A673 (cell line): ENCODE measurements around the gene SLC35A3. TPM values are rescaled to one million over a fixed set of nuclear protein-coding genes. Genes with fewer than 3 reads are reported as not detected.
"Not testable (repeated sequence)": the region's sequence is repeated elsewhere in the genome, so short reads cannot be mapped to it uniquely, and the experiment has no call there.

Experiments used
- BruUV-seq: library from RNA; stranded (reverse); fragments of 400-500 nt; replicated peaks from 2 replicates; lab custom pipeline; 2021; lab: Mats Ljungman, UMichigan
- CTCF ChIA-PET: fragments of 300-600 bp; sonication (Branson Sonifier 250); formaldehyde crosslinking; loops from one replicate; lab custom pipeline; 2022; ENCODE audit warnings: antibody characterized with exemption; lab: Charles Lee
- POLR2A ChIA-PET: fragments of 300-600 bp; sonication (Branson Sonifier 250); formaldehyde crosslinking; loops from one replicate; lab custom pipeline; 2022; ENCODE audit warnings: antibody characterized with exemption; ENCODE audit not compliant: low non-redundant PET; lab: Charles Lee
- DNase-seq: peaks from one replicate; pipeline ENCODE4 v3.0.0-alpha.2; 2015; ENCODE audit warnings: low spot score
- H3K27ac ChIP-seq: fragments of 200-600 bp; sonication (generic); 2 replicates; pipeline ENCODE4 v1.5.1; 2016; ENCODE audit warnings: mixed run types, low read depth, mild to moderate bottlenecking, mixed read lengths, antibody characterized with exemption, low read length; ENCODE audit not compliant: poor library complexity, severe bottlenecking
- H3K27me3 ChIP-seq: fragments of 200-600 bp; sonication (generic); replicated peaks from 2 replicates; pipeline ENCODE4 v1.6.1; 2017; ENCODE audit warnings: mixed run types, low read depth, mild to moderate bottlenecking, mixed read lengths, antibody characterized with exemption, low read length; ENCODE audit not compliant: insufficient read depth, poor library complexity
- H3K36me3 ChIP-seq: fragments of 200-600 bp; sonication (generic); 2 replicates; pipeline ENCODE4 v1.6.1; 2016; ENCODE audit warnings: mixed run types, mild to moderate bottlenecking, mixed read lengths, antibody characterized with exemption, low read length; ENCODE audit not compliant: insufficient read depth, poor library complexity, severe bottlenecking
- H3K4me1 ChIP-seq: fragments of 200-600 bp; sonication (generic); 2 replicates; pipeline ENCODE4 v1.6.1; 2017; ENCODE audit warnings: mixed run types, mild to moderate bottlenecking, mixed read lengths, antibody characterized with exemption, low read length; ENCODE audit not compliant: insufficient read depth, poor library complexity, severe bottlenecking
- H3K4me3 ChIP-seq: fragments of 200-600 bp; sonication (generic); 2 replicates; pipeline ENCODE4 v1.5.1; 2016; ENCODE audit warnings: low read depth, mixed run types, mild to moderate bottlenecking, mixed read lengths, low read length; ENCODE audit not compliant: poor library complexity, severe bottlenecking
- H3K9me3 ChIP-seq: fragments of 200-600 bp; sonication (generic); 2 replicates; pipeline ENCODE4 v1.6.1; 2016; ENCODE audit warnings: mixed run types, low read depth, mild to moderate bottlenecking, mixed read lengths, antibody characterized with exemption, low read length; ENCODE audit not compliant: poor library complexity, severe bottlenecking
- EZH2 ChIP-seq: fragments of 200-600 bp; sonication (generic); IDR thresholded peaks from 2 replicates; pipeline ENCODE4 v1.6.1; 2017; ENCODE audit warnings: borderline replicate concordance, low read depth, mild to moderate bottlenecking, mixed read lengths, antibody characterized with exemption, low read length; ENCODE audit not compliant: poor library complexity, severe bottlenecking
- intact Hi-C: fragments of 100-400 bp; cut with micrococcal nuclease; formaldehyde crosslinking; loops from one replicate; pipeline ENCODE4 v1.10.0; 2022; ENCODE audit not compliant: unreplicated experiment
- total RNA-seq: library from RNA; stranded (reverse); gene quantifications from 2 replicates; pipeline ENCODE4 v1.2.3, GENCODE V29; 2021
- TF ChIP-seq, protein P1 (sequence below): fragments of 300-800, 200-600 bp; sonication (generic); conservative IDR thresholded peaks from 2 replicates; pipeline ENCODE4 v1.5.1; 2017; ENCODE audit warnings: low read depth, mild to moderate bottlenecking, antibody characterized with exemption, low read length, moderate library complexity, mixed read lengths

SLC35A3 gene
- total RNA-seq, 1 experiment from 2014 or later, result 25.0 TPM

DNA sequence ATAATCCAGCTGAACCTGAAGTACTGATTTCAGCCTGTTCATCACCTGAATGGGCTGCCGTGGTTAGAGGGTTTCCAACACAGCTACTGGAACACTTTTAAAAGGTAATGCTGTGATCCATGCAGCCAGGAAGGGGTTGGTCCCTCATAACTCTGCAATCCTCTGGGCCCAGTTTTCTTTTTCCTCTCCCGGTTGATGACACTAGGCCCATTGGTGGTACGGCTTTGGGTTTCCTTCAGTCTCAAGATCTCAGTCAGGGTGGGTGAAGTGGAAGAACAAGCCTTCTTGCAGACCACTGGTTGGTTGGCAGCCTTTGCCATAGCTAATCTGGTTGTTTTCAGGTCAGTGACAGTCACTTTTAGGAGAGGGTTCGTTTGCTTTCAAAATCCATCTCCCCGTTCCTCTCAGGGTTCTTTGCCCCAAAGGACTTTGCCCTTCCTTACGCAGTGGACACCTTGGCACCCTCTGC is 502 bp upstream of the SLC35A3 start:
- intact Hi-C loops, result loop anchor here (5.0 kb wide), 1 partner anchor 488 kb away; no protein-coding TSS in a partner anchor
- CTCF ChIA-PET, result no interaction called here
- no TSS peak for BruUV-seq

DNA sequence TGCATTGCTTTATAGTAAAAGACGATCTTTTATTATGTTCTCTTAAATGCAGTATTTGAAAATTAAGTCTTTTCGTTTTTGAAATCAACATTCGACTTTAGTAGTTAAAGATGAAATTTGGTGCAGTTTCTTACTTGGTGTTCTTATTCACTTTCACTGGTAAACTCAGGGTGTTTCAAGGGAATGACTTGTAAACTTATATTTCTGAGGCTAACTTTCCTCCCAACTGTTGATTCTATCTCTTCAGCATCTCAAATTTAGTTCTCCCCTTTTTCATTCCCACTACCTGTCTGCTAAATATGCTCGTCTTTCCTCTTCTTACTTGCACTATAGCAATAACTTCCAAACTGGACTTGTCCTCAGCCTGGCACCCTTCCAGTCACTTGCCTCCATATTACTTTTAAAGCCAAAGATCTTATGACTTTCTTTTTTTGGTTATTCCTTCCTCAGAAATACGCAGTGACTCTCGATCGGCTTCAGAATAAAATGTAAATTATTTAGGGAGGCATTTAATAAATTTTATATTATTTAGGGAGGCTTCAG is 988 bp downstream of the SLC35A3 start:
- POLR2A ChIA-PET, result no interaction called here
- CTCF ChIA-PET, result no interaction called here

More for the DNA sequence above, 502 bp upstream of the SLC35A3 start:
- H3K9me3 ChIP-seq, result no peaks in the 10 kb centered on the region
- POLR2A ChIA-PET, result no interaction called here
- no peaks in the 10 kb centered on the region for H3K36me3 ChIP-seq
- no peak for DNase-seq
- H3K4me3 ChIP-seq, result peak overlapping the region; percentile 94
- TF ChIP-seq, protein P1, sequence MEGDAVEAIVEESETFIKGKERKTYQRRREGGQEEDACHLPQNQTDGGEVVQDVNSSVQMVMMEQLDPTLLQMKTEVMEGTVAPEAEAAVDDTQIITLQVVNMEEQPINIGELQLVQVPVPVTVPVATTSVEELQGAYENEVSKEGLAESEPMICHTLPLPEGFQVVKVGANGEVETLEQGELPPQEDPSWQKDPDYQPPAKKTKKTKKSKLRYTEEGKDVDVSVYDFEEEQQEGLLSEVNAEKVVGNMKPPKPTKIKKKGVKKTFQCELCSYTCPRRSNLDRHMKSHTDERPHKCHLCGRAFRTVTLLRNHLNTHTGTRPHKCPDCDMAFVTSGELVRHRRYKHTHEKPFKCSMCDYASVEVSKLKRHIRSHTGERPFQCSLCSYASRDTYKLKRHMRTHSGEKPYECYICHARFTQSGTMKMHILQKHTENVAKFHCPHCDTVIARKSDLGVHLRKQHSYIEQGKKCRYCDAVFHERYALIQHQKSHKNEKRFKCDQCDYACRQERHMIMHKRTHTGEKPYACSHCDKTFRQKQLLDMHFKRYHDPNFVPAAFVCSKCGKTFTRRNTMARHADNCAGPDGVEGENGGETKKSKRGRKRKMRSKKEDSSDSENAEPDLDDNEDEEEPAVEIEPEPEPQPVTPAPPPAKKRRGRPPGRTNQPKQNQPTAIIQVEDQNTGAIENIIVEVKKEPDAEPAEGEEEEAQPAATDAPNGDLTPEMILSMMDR, result no peak
- no peak for TF ChIP-seq EZH2
- peaks cover 6% of the 10 kb centered on the region for H3K4me1 ChIP-seq
- H3K27ac ChIP-seq, result peak overlapping the region; percentile 82
- no peaks in the 10 kb centered on the region for H3K27me3 ChIP-seq

DNA sequence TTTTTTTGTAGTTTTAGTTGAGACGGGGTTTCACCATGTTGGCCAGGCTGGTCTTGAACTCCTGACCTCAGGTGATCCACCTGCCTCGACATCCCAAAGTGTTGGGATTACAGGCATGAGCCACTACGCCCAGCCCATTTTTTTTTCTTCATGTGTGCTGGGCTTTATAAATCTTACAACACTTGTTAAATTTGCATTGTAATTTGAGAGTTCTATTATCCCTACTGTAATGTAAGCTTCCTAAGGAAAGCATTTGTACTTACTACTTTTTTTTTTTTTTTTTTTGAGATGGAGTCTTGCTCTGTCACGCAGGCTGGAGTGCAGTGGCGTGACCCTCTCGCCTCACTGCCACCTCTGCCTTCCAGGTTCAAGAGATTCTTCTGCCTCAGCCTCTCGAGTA is 2.3 kb downstream of the SLC35A3 start:
- H3K4me1 ChIP-seq, DNase-seq, H3K36me3 ChIP-seq, BruUV-seq, intact Hi-C loops, H3K27me3 ChIP-seq, H3K4me3 ChIP-seq, H3K27ac ChIP-seq, H3K9me3 ChIP-seq, POLR2A ChIA-PET: not testable (repeated sequence)
- CTCF ChIA-PET, result interaction anchor here (0.7 kb wide), 1 partner anchor 38 kb away, joined by 3 read pairs; no protein-coding TSS in a partner anchor

More for the DNA sequence above, 988 bp downstream of the SLC35A3 start:
- TF ChIP-seq, protein P1, result no peak
- no peak for TF ChIP-seq EZH2
- BruUV-seq, result no TSS peak
- peak overlapping the region; percentile 94 for H3K4me3 ChIP-seq
- H3K27me3 ChIP-seq, result no peaks in the 10 kb centered on the region
- peak; percentile 20 for DNase-seq
- no peaks in the 10 kb centered on the region for H3K36me3 ChIP-seq
- H3K9me3 ChIP-seq, result no peaks in the 10 kb centered on the region
- intact Hi-C loops, result no loop called here
- H3K4me1 ChIP-seq, result peaks cover 6% of the 10 kb centered on the region
- H3K27ac ChIP-seq, result peak overlapping the region; percentile 82

DNA sequence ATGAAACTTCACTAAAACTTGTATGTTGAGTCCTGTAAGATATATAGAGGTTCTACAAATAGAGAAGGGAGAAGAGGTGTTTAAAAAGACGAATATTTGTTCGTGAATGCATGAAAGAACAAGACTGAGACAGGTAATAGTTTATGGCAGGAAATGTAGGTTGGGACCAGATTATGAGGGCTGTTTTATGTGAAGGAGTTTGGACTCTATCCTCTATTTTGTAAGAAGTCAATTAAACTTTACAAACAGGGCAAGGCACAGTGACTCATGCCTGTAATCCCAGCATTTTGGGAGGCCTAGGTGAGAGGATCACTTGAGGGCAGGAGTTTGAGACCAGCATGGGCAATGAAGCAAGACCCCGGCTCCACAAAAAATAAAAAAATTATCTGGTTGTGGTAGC is 5.7 kb downstream of the SLC35A3 start:
- Histone ChIP-seq H3K9me3 (no peaks in the 10 kb centered on the region), H3K27me3 (no peaks in the 10 kb centered on the region), H3K36me3 (peaks cover 4% of the 10 kb centered on the region), H3K27ac (no peak overlapping the region), H3K4me1 (peaks cover 5% of the 10 kb centered on the region), H3K4me3 (no peak overlapping the region)
- no peak for DNase-seq
- intact Hi-C loops, result no loop called here
- CTCF ChIA-PET, result no interaction called here
- no TSS peak for BruUV-seq
- POLR2A ChIA-PET, result no interaction called here
- no peak for TF ChIP-seq EZH2
- TF ChIP-seq, protein P1, result no peak

DNA sequence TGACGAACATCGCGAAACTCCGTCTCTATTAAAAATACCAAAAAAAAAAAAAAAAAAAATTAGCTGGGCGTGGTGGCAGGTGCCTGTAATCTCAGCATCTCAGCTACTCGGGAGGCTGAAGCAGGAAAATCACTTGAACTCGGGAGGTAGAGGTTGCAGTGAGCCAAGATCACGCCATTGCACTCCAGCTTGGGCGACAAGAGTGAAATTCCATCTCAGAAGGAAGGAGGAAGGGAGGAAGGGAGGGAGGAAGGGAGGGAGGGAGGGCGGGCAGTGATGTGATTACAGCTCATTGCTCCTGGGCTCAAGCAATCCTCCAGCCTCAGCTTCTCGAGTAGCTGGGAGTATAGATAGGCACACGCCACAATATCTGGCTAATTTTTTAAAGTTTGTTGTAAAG is 7.5 kb downstream of the SLC35A3 start:
- H3K27ac ChIP-seq, H3K4me1 ChIP-seq, intact Hi-C loops, H3K4me3 ChIP-seq, H3K36me3 ChIP-seq, BruUV-seq, H3K9me3 ChIP-seq, H3K27me3 ChIP-seq, POLR2A ChIA-PET, DNase-seq: not testable (repeated sequence)
- CTCF ChIA-PET, result interaction anchor here (0.6 kb wide), 1 partner anchor 42 kb away, joined by 7 read pairs; no protein-coding TSS in a partner anchor
